ENCODE measurements around the gene SLC26A9. TPM values are rescaled to one million over a fixed set of nuclear protein-coding genes. Genes with fewer than 3 reads are reported as not detected.
"Not testable (repeated sequence)": the region's sequence is repeated elsewhere in the genome, so short reads cannot be mapped to it uniquely, and the experiment has no call there.

Gene SLC26A9
- total and polyA plus RNA-seq, 2 donors (not counting 1 experiment from before 2014, with no cell fraction given) = not detected

- no peak overlapping the region for H3K9ac ChIP-seq (ENCODE audit: insufficient read depth, low read length)
- no peak overlapping the region for H3K4me3 ChIP-seq (replicated peaks in 1 of 4; ENCODE audit: control extremely low read depth in 1 of 4, insufficient read depth in 1 of 4, low read depth in 3 of 4, low read length in 4 of 4)
- no peak overlapping the region for H3K4me2 ChIP-seq (ENCODE audit: extremely low read depth, insufficient read depth, low read length)
- no peak overlapping the region for H2AFZ ChIP-seq (ENCODE audit: low read length)
- no peaks in the 10 kb centered on the region for H3K4me1 ChIP-seq (ENCODE audit: control insufficient read depth, extremely low read depth, insufficient read depth, low read length)
- DNase-seq (ENCODE audit: low read depth in 2 of 2) = no peak
- no peaks in the 10 kb centered on the region for H3K79me2 ChIP-seq (ENCODE audit: control insufficient read depth, insufficient read depth, low read length)
- no peaks in the 10 kb centered on the region for H4K20me1 ChIP-seq (ENCODE audit: control insufficient read depth, extremely low read depth, insufficient read depth, low read length)
- no peaks in the 10 kb centered on the region for H3K9me3 ChIP-seq (ENCODE audit: control insufficient read depth, insufficient read depth, low read depth, low read length)
- no peaks in the 10 kb centered on the region for H3K36me3 ChIP-seq (ENCODE audit: control insufficient read depth, insufficient read depth, low read length)
- H3K27me3 ChIP-seq (ENCODE audit: control insufficient read depth, insufficient read depth, low read length) = no peaks in the 10 kb centered on the region
- H3K27ac ChIP-seq (ENCODE audit: insufficient read depth, low read length) = no peak overlapping the region
- TF ChIP-seq CTCF (conservative IDR thresholded peaks at IDR 0.05 in 1 of 2, IDR thresholded peaks at IDR 0.05 in 1 of 2; ENCODE audit: low read depth in 1 of 2, low read length in 2 of 2) = no peak
- no peak for TF ChIP-seq EZH2 (IDR thresholded peaks at IDR 0.05; ENCODE audit: low read length, missing control alignments)
Observed at GRCh38 chr1:205896351-205896750, 46.9 kb downstream of the SLC26A9 start.

- H3K9ac ChIP-seq (ENCODE audit: insufficient read depth, low read length); H3K36me3 ChIP-seq (ENCODE audit: control insufficient read depth, insufficient read depth, low read length): not testable (repeated sequence)
Observed at GRCh38 chr1:205894119-205894518, 49.1 kb downstream of the SLC26A9 start.

GRCh38 chr1:205892175-205892574 lies 51.1 kb downstream of the SLC26A9 start:
- not testable (repeated sequence) for H3K4me3 ChIP-seq (replicated peaks in 1 of 4; ENCODE audit: control extremely low read depth in 1 of 4, insufficient read depth in 1 of 4, low read depth in 3 of 4, low read length in 4 of 4); H4K20me1 ChIP-seq (ENCODE audit: control insufficient read depth, extremely low read depth, insufficient read depth, low read length); H3K27me3 ChIP-seq (ENCODE audit: control insufficient read depth, insufficient read depth, low read length); H3K9ac ChIP-seq (ENCODE audit: insufficient read depth, low read length); H3K4me2 ChIP-seq (ENCODE audit: extremely low read depth, insufficient read depth, low read length); H3K27ac ChIP-seq (ENCODE audit: insufficient read depth, low read length); H3K79me2 ChIP-seq (ENCODE audit: control insufficient read depth, insufficient read depth, low read length); H3K36me3 ChIP-seq (ENCODE audit: control insufficient read depth, insufficient read depth, low read length); H3K9me3 ChIP-seq (ENCODE audit: control insufficient read depth, insufficient read depth, low read depth, low read length); H3K4me1 ChIP-seq (ENCODE audit: control insufficient read depth, extremely low read depth, insufficient read depth, low read length); DNase-seq (ENCODE audit: low read depth in 2 of 2); H2AFZ ChIP-seq (ENCODE audit: low read length)

More at GRCh38 chr1:205894119-205894518, 49.1 kb downstream of the SLC26A9 start:
- not testable (repeated sequence) for H3K79me2 ChIP-seq (ENCODE audit: control insufficient read depth, insufficient read depth, low read length); H3K4me2 ChIP-seq (ENCODE audit: extremely low read depth, insufficient read depth, low read length); H3K4me1 ChIP-seq (ENCODE audit: control insufficient read depth, extremely low read depth, insufficient read depth, low read length); DNase-seq (ENCODE audit: low read depth in 2 of 2); H3K27me3 ChIP-seq (ENCODE audit: control insufficient read depth, insufficient read depth, low read length); H3K4me3 ChIP-seq (replicated peaks in 1 of 4; ENCODE audit: control extremely low read depth in 1 of 4, insufficient read depth in 1 of 4, low read depth in 3 of 4, low read length in 4 of 4); H4K20me1 ChIP-seq (ENCODE audit: control insufficient read depth, extremely low read depth, insufficient read depth, low read length); H3K27ac ChIP-seq (ENCODE audit: insufficient read depth, low read length); H3K9me3 ChIP-seq (ENCODE audit: control insufficient read depth, insufficient read depth, low read depth, low read length); H2AFZ ChIP-seq (ENCODE audit: low read length)

GRCh38 chr1:205891481-205891880 lies 51.8 kb downstream of the SLC26A9 start:
- H3K9me3 ChIP-seq (ENCODE audit: control insufficient read depth, insufficient read depth, low read depth, low read length); H3K9ac ChIP-seq (ENCODE audit: insufficient read depth, low read length); H3K27ac ChIP-seq (ENCODE audit: insufficient read depth, low read length); H3K4me2 ChIP-seq (ENCODE audit: extremely low read depth, insufficient read depth, low read length); H3K4me1 ChIP-seq (ENCODE audit: control insufficient read depth, extremely low read depth, insufficient read depth, low read length); H4K20me1 ChIP-seq (ENCODE audit: control insufficient read depth, extremely low read depth, insufficient read depth, low read length); H2AFZ ChIP-seq (ENCODE audit: low read length); H3K79me2 ChIP-seq (ENCODE audit: control insufficient read depth, insufficient read depth, low read length); H3K4me3 ChIP-seq (replicated peaks in 1 of 4; ENCODE audit: control extremely low read depth in 1 of 4, insufficient read depth in 1 of 4, low read depth in 3 of 4, low read length in 4 of 4); H3K36me3 ChIP-seq (ENCODE audit: control insufficient read depth, insufficient read depth, low read length); H3K27me3 ChIP-seq (ENCODE audit: control insufficient read depth, insufficient read depth, low read length): not testable (repeated sequence)
- peak in 1 of 2 donors; percentile 74 for DNase-seq (ENCODE audit: low read depth in 2 of 2)

- not testable (repeated sequence) for H3K4me1 ChIP-seq (ENCODE audit: control insufficient read depth, extremely low read depth, insufficient read depth, low read length); H3K27me3 ChIP-seq (ENCODE audit: control insufficient read depth, insufficient read depth, low read length); H3K9ac ChIP-seq (ENCODE audit: insufficient read depth, low read length); H3K9me3 ChIP-seq (ENCODE audit: control insufficient read depth, insufficient read depth, low read depth, low read length); H3K4me2 ChIP-seq (ENCODE audit: extremely low read depth, insufficient read depth, low read length); H3K36me3 ChIP-seq (ENCODE audit: control insufficient read depth, insufficient read depth, low read length); H3K4me3 ChIP-seq (replicated peaks in 1 of 4; ENCODE audit: control extremely low read depth in 1 of 4, insufficient read depth in 1 of 4, low read depth in 3 of 4, low read length in 4 of 4); H3K79me2 ChIP-seq (ENCODE audit: control insufficient read depth, insufficient read depth, low read length); H4K20me1 ChIP-seq (ENCODE audit: control insufficient read depth, extremely low read depth, insufficient read depth, low read length); H3K27ac ChIP-seq (ENCODE audit: insufficient read depth, low read length); H2AFZ ChIP-seq (ENCODE audit: low read length)
- peak in 1 of 2 donors; percentile 37 for DNase-seq (ENCODE audit: low read depth in 2 of 2)
Observed at GRCh38 chr1:205890631-205891030, 52.6 kb downstream of the SLC26A9 start.

GRCh38 chr1:205889706-205890105 lies 53.5 kb downstream of the SLC26A9 start:
- not testable (repeated sequence) for H3K9ac ChIP-seq (ENCODE audit: insufficient read depth, low read length); H3K4me1 ChIP-seq (ENCODE audit: control insufficient read depth, extremely low read depth, insufficient read depth, low read length); H2AFZ ChIP-seq (ENCODE audit: low read length); H3K27me3 ChIP-seq (ENCODE audit: control insufficient read depth, insufficient read depth, low read length); H3K79me2 ChIP-seq (ENCODE audit: control insufficient read depth, insufficient read depth, low read length); H3K27ac ChIP-seq (ENCODE audit: insufficient read depth, low read length); H3K4me3 ChIP-seq (replicated peaks in 1 of 4; ENCODE audit: control extremely low read depth in 1 of 4, insufficient read depth in 1 of 4, low read depth in 3 of 4, low read length in 4 of 4); H3K36me3 ChIP-seq (ENCODE audit: control insufficient read depth, insufficient read depth, low read length); H3K9me3 ChIP-seq (ENCODE audit: control insufficient read depth, insufficient read depth, low read depth, low read length); H4K20me1 ChIP-seq (ENCODE audit: control insufficient read depth, extremely low read depth, insufficient read depth, low read length)
- peak; percentile 33 to 92 for DNase-seq (ENCODE audit: low read depth in 2 of 2)
- H3K4me2 ChIP-seq (ENCODE audit: extremely low read depth, insufficient read depth, low read length) = peak overlapping the region; percentile 13
